ENCODE data around the gene RSKR.
"Not testable (repeated sequence)": the region's sequence is repeated elsewhere in the genome, so short reads cannot be mapped to it uniquely, and the experiment has no call there.

RSKR gene

DNA sequence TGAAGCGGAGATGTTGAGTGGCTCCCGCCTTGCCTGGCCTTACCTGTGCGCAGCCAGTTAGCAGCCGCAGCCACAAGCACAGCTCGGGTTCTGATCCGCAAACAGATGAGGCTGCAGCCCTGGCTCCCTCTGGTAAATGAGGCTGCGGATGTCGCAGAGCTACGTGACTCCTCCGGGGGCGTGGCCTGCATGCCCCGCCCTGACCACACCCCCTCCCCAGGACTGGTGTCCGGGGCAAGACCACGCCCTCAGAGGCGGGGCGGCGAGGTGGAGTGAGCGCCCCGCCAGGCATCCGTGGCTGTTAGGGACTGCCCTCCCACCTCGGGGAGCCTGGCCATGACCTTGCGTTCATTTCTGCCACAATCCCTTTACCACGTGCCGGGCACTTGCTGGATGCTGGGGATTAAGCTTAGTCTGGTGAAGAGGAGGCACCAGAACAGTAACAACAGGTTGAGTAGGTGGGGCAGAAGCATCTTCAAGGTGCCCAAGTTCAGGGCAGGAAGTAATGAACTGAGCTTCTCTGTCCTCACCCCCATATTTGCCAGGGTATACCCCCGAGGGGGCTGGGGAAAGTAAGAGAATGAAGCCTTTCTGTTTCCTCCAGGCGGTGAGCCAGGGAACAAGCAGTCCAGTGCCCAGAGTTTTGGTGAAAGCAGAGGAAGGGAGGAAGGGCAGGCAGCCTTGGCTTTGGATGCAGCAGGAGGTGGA, 37.1 kb downstream of the RSKR start, which contains the start of gene ALDOC:
TSS of gene ALDOC (minus strand) at position 138 of the 708 bp plus-strand sequence. CDS start 1,363 bp downstream, outside the sequence.
- peak; percentile 92 for DNase-seq

DNA sequence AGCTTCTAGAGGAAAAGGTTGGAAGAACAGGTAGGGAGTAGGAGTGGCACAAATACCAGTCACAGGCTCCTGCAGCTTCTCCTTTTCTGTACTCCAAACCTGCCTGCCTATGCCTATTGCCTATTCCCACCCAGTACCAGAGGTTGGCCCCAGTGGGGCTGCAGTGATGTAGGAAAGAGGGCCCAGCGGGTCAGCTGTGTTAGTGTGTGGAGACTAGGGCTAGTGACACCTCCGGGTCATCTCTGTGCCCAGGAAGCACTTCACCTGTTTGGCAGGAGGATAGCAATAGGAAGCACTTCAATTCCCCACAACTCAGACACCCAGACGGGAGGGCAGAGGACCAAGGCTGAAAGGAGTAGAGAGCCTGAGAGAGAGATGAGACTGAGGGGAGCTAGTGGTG, 38.0 kb downstream of the RSKR start:
- not testable (repeated sequence) for DNase-seq

DNA sequence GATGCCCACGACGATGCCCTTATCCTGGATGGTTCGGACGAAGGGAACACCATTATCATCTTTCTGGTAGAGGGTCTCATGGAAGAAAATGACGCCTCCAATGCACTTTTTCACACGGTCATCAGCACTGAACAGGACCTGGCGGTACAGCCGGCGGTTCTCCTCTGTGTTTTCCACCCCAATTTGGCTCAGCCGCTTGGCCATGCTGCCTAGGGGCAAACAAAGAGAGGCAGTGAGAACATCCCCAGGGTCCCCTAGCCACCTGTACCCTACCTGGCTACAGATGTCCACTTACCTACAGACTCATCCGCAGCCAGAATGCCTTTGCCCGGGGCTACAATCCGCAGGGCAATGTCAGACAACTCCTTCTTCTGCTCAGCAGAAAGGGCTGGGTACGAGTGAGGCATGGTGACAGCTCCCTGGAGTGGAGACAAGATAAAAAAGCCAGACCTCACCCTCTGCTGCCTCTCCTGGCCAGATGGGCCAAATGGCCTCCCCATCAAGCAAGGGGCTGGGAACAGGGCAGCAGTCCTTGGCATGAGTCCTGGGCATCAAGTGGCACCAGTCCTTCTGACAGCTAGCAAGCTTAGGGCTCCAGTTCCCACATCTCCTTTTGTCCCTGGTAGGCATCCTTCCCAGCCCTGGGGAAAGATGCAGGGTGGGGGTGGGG, 38.7 kb downstream of the RSKR start:
- no peak for DNase-seq

DNA sequence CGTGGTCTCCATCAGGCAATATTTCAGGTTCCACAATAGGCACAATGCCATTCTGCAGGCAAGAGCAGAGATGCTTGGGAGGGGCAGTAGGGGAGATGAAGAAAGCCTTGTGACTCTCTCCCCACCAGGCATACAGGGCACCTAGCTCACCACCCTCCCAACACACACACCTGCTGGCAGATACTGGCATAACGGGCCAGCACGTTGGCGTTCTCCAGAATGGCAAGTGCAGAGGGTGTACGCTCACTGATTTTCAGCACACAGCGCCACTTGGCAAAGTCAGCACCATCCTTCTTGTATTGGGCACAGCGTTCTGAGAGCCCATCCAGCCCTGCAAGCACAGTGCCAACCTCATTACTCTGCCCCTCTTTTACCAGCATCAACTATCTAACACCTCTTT, 39.5 kb downstream of the RSKR start:
- no peak for DNase-seq

GRCh38 chr17:28573966-28574480, 40.0 kb downstream of the RSKR start:
- DNase-seq: no peak

GRCh38 chr17:28573521-28573920, 40.5 kb downstream of the RSKR start:
- DNase-seq: no peak

DNA sequence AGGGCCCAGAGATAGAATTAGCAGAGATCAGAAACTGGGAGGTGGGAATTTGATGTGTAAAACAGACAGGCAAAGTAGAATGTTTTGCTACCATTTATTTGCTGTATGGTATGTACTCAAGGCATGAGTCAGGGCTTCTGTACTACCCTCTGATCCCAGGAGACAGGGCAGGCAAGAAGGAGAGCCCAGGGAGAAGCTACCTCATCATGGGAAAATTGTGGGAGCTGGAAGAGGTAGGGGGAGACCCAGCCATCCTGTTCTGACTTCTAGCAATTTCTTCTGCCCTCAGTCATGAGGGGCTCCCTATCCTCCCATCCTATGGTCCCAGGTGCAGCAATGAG, 41.0 kb downstream of the RSKR start:
- DNase-seq: no peak

- no peak for DNase-seq
These were observed 41.5 kb downstream of the RSKR start for GRCh38 chr17:28572259-28573039.

- peak; percentile 88 for DNase-seq
These were observed 42.4 kb downstream of the RSKR start, which contains the start of gene PIGS for GRCh38 chr17:28571361-28572122. TSS of gene PIGS (minus strand) at chr17:28571524. CDS start at chr17:28571496, 28 bp downstream.

DNA sequence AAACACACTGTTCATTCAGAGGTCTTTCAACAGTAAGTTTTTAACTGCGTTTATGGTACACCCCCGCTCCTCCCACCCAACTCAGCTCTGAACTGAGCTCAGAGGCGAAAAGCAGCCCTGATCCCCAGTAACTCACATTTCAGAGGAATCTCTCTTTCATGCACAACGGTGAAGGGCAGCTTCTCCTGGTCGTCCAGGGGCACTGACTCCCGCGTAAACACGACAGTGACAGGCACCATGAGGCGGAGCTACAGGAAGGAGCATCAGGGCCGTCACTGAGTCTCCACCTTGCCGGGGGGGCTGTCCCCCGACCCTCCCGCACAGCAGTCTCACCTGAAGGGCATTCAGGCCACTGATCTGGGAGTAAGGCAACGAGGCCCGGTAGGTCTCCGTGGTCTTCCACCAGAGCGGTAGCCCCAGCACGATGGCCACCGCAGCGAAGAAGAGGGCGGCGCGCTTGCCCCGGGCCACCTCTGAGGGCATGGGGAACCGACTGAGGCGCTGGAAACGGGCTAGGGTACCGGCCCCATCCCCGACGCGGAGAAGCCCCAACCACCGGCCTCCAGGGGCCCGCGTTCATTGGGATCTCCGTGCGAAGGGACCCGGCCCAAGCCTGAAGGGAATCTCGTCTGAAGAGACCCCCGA, 43.1 kb downstream of the RSKR start:
- DNase-seq: no peak

GRCh38 chr17:28569446-28569845, 44.5 kb downstream of the RSKR start:
- no peak for DNase-seq

DNA sequence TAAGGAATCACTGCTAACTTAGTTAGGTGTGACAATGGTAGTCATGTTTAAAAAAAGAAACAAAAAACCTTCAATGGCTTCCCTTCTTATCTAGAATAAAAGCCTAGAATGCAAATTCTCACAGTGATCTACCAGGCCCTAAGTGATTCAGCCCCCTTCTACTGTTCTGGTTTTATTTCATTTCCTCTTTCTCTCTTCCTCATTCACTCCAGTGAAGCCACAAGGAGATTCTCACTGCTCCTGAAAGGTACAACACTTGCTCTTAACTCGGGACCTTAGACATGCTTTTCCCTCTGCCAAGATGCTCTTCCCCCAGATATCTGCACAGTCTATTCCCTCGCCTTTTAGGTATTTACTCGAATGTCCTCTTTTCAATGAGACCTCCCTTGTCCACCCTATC, 46.4 kb downstream of the RSKR start:
- no peak for DNase-seq

GRCh38 chr17:28563475-28563874, 50.5 kb downstream of the RSKR start:
- DNase-seq: peak; percentile 82
